Fibroblast of villous mesenchyme (primary cell): ENCODE results near the gene CORO2B. TPM values are rescaled to one million over a fixed set of nuclear protein-coding genes. Genes with fewer than 3 reads are reported as not detected.
A peak's percentile ranks its signal among the peaks of the same experiment; 100 is the strongest.
"Not testable (repeated sequence)": the region's sequence is repeated elsewhere in the genome, so short reads cannot be mapped to it uniquely, and the experiment has no call there.

Experiments
- DNase-seq: peaks from one replicate; pipeline ENCODE4 v3.0.0-alpha.2; 2010; ENCODE audit warnings: low read depth
- H3K4me3 ChIP-seq: 2 replicates; pipeline ENCODE4 v1.5.1; 2011; ENCODE audit warnings: low read depth, mild to moderate bottlenecking, low read length
- total RNA-seq: library from RNA; depleted of rRNA; stranded (reverse); fragments of >200 nt; gene quantifications from 2 replicates; pipeline ENCODE4 v1.2.3, GENCODE V29; 2012
- TF ChIP-seq, protein P1 (sequence below): IDR thresholded peaks from 2 replicates; pipeline ENCODE4 v1.5.1; 2012; ENCODE audit warnings: low read depth, mild to moderate bottlenecking, low read length; ENCODE audit not compliant: insufficient read depth

Gene CORO2B
- total RNA-seq, 1 donor = 9.5 TPM

DNA sequence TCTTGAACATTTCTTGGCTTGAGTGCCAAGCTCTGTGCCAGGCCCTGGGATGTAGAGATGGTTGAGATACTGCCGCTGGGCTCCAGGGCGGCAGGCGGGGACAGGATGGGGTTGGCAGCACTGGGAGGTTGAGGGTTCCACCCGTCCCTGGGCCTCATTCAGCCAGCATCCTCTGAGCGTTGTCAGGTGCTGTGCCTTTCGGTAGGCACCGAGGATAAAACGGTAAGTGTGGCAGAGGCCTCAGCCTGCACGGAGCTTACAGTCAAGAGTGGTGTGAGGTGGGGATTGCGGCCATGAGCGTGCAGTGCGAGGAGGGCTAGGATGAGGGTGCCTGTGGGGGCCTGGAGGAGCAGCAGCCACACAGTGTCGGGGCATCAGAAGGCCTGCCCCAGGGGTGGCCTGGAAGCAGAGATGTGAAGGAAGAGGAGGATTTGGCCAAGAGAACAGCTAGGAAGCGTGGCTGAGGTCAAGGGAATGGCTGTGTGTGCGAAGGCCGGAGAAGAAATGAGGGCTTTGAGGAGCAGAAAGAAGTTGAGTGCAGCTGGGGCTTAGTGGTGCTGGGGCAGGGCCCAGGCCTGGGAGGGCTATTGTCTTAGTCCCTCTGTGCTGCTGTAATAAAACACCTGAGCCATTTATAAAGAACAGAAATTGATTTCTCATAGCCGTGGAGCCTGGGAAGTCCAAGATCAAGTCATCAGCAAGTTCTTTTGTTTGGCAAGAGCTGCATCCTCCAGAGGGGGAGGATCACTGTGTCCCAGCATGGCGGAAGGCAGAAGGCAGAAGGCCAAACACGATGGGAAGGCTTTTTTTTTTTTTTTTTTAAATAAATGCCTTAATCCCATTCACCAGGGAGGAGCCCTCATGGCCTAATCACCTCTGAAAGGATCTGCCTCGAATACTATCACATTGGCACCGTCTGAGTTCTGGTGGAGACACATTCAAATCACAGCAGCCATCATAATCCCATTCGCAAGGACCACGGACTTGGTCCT, 22.7 kb downstream of the CORO2B start:
- TF ChIP-seq, protein P1, sequence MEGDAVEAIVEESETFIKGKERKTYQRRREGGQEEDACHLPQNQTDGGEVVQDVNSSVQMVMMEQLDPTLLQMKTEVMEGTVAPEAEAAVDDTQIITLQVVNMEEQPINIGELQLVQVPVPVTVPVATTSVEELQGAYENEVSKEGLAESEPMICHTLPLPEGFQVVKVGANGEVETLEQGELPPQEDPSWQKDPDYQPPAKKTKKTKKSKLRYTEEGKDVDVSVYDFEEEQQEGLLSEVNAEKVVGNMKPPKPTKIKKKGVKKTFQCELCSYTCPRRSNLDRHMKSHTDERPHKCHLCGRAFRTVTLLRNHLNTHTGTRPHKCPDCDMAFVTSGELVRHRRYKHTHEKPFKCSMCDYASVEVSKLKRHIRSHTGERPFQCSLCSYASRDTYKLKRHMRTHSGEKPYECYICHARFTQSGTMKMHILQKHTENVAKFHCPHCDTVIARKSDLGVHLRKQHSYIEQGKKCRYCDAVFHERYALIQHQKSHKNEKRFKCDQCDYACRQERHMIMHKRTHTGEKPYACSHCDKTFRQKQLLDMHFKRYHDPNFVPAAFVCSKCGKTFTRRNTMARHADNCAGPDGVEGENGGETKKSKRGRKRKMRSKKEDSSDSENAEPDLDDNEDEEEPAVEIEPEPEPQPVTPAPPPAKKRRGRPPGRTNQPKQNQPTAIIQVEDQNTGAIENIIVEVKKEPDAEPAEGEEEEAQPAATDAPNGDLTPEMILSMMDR = no peak
- DNase-seq = no peak
- no peak overlapping the region for H3K4me3 ChIP-seq

DNA sequence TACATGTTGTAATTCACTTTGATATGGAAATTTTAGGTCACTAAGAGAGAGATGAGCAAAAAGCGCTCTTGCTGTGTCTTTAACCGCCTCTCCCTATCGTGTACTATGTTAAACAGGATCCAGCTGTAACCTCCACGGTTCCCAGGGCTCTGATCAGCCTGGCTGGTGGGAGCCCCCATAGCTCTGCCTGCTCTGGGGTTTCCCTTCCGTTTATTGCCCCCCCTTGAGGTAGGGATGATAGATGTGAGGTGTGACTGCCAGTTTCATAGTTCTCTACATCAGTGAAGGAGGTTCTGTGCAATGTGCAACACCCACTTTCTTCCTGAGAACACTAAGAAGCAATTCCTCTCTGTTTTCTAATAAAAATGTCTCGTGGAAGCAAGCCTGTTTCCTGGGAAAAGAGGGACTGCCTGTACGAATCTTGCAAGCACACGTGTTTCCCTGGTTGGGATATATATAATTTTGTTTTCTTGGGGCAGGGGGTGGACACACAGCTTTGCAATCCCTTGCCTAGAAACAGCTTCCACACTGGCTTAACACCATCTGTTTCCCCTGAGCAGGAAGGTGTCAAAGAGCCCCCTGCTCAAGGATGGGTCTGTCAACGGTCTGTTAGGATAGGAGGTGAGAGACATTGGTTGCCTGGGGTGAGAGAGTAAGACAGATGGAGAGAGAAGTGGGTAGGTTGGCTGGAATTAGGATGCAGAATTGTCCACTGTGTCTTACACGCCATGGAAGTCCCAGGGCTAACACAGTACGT, 23.8 kb downstream of the CORO2B start:
- no peak overlapping the region for H3K4me3 ChIP-seq
- TF ChIP-seq, protein P1 = no peak
- no peak for DNase-seq

DNA sequence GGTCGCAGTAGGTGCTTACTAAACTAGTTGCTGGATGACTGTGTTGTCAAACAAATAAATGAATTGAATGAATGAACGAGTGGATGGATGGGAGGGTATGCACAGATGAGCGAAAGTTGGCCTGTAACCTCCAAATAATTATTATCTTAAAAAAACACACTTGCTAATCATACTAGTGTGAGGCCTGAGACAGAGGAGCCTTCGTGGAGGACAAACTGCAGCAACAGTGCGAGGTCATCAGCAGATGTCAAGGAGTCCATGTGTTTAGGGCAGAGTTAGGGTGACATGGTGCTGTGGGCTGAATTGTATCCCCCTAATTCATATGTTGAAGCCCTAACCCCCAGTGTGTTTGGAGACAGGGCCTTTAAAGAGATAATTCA, 24.4 kb downstream of the CORO2B start:
- DNase-seq = no peak
- H3K4me3 ChIP-seq = no peak overlapping the region
- TF ChIP-seq, protein P1 = no peak

DNA sequence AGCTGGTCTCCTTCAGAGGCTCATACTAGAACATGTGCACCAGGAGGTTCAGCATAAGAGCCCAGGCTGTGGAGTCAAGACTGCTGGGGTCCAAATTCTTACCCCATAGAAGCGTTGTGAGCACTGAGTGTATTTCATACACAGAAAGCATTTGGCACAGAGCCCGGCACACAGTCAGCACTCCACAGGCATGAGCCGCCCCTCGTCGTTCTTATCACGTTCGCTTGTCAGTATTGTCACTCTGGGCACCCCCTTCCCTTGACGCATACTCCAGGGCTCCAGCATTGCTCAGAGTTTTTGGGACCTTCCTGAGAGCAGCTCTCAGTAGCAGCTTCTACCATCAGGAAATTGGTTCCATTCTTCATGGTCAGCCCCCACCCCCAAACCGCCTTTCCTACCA, 25.2 kb downstream of the CORO2B start:
- TF ChIP-seq, protein P1 = no peak
- no peak overlapping the region for H3K4me3 ChIP-seq
- no peak for DNase-seq

DNA sequence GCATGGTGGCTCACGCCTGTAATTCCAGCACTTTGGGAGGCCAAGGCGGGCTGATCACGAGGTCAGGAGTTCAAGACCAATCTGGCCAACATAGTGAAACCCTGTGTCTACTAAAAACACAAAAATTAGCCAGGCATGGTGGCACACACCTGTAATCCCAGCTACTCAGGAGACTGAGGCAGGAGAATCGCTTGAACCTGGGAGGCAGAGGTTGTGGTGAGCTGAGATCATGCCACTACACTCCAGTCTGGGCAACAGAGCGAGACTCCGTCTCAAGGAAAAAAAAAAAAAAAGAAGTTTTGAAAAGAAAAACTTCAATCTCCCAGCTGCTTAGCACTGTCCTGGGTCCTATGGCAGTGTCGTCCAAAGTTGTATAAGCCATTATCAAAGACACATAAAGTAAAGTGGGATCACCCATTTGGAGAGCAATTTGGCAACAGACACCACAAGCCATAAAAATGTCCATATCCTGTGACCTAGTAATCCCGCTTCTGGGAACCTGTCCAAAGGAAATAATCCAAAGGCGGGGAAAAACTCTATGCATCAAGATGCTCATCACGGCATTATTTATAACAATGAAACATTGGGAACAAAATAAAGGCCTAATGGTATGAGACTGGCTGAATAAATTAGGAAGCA, 26.2 kb downstream of the CORO2B start:
- H3K4me3 ChIP-seq = not testable (repeated sequence)
- peak; percentile 92 for DNase-seq

DNA sequence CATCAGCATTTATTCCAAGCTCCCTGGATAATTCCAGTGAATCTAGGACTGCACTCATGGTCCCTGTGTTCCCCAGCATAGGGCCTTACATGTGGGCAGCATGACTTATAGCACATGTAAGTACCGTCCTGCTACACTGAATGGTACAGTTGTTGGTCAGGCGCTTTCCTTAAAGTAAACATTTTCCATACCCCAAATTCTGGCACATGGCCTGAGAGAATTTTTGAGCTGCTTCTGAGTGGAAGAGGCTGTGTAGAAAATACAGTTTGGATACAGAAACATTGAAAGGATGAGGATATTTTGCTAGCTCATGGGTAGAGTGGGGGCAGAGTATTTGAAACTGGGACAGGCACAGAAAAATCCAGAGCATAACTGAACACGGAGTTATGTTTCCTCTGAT, 27.6 kb downstream of the CORO2B start:
- DNase-seq = peak; percentile 59

More for the DNA sequence above, 27.6 kb downstream of the CORO2B start:
- no peak overlapping the region for H3K4me3 ChIP-seq
- TF ChIP-seq, protein P1 = no peak
